Measurements from ENCODE around the gene PIGQ. TPM values are rescaled to one million over a fixed set of nuclear protein-coding genes. Genes with fewer than 3 reads are reported as not detected.

Gene PIGQ
- total RNA-seq, 1 donor from 2014 or later, result 86.7 TPM

GRCh38 chr16:582614-583331 lies 13.0 kb downstream of the PIGQ start:
- Mint-ChIP-seq H3K4me3 (no peak overlapping the region), H3K27ac (no peak overlapping the region), H3K4me1 (peaks cover 14% of the 10 kb centered on the region), H3K27me3 (ENCODE audit: low read depth) (peaks cover 7% of the 10 kb centered on the region), H3K36me3 (no peaks in the 10 kb centered on the region), H3K9me3 (no peaks in the 10 kb centered on the region)
- TF ChIP-seq CTCF (IDR thresholded peaks at IDR 0.05; ENCODE audit: unreplicated experiment), result no peak
- DNase-seq (ENCODE audit: low spot score in 2 of 2, unreplicated experiment in 2 of 2), result no peak

GRCh38 chr16:583470-583814 lies 13.7 kb downstream of the PIGQ start:
- H3K4me1 Mint-ChIP-seq, result peaks cover 17% of the 10 kb centered on the region
- H3K36me3 Mint-ChIP-seq, result no peaks in the 10 kb centered on the region
- H3K4me3 Mint-ChIP-seq, result no peak overlapping the region
- DNase-seq (ENCODE audit: low spot score in 2 of 2, unreplicated experiment in 2 of 2), result no peak
- no peak overlapping the region for H3K27ac Mint-ChIP-seq
- no peaks in the 10 kb centered on the region for H3K9me3 Mint-ChIP-seq
- peaks cover 7% of the 10 kb centered on the region for H3K27me3 Mint-ChIP-seq (ENCODE audit: low read depth)
- TF ChIP-seq CTCF (IDR thresholded peaks at IDR 0.05; ENCODE audit: unreplicated experiment), result no peak

GRCh38 chr16:583815-584591 lies 14.2 kb downstream of the PIGQ start:
- TF ChIP-seq CTCF (IDR thresholded peaks at IDR 0.05; ENCODE audit: unreplicated experiment), result no peak
- no peak for DNase-seq (ENCODE audit: low spot score in 2 of 2, unreplicated experiment in 2 of 2)
- Mint-ChIP-seq H3K4me3 (no peak overlapping the region), H3K4me1 (peaks cover 19% of the 10 kb centered on the region), H3K27ac (no peak overlapping the region), H3K9me3 (no peaks in the 10 kb centered on the region), H3K36me3 (no peaks in the 10 kb centered on the region), H3K27me3 (ENCODE audit: low read depth) (peaks cover 7% of the 10 kb centered on the region)

GRCh38 chr16:585351-585750 lies 15.6 kb downstream of the PIGQ start:
- peaks cover 19% of the 10 kb centered on the region for H3K4me1 Mint-ChIP-seq
- no peak for TF ChIP-seq CTCF (IDR thresholded peaks at IDR 0.05; ENCODE audit: unreplicated experiment)
- H3K27ac Mint-ChIP-seq, result no peak overlapping the region
- no peaks in the 10 kb centered on the region for H3K9me3 Mint-ChIP-seq
- no peak for DNase-seq (ENCODE audit: low spot score in 2 of 2, unreplicated experiment in 2 of 2)
- H3K4me3 Mint-ChIP-seq, result no peak overlapping the region
- no peaks in the 10 kb centered on the region for H3K36me3 Mint-ChIP-seq
- peaks cover 7% of the 10 kb centered on the region for H3K27me3 Mint-ChIP-seq (ENCODE audit: low read depth)

- no peak overlapping the region for H3K27ac Mint-ChIP-seq
- H3K36me3 Mint-ChIP-seq, result no peaks in the 10 kb centered on the region
- no peak for TF ChIP-seq CTCF (IDR thresholded peaks at IDR 0.05; ENCODE audit: unreplicated experiment)
- no peaks in the 10 kb centered on the region for H3K9me3 Mint-ChIP-seq
- H3K4me3 Mint-ChIP-seq, result no peak overlapping the region
- DNase-seq (ENCODE audit: low spot score in 2 of 2, unreplicated experiment in 2 of 2), result no peak
- H3K27me3 Mint-ChIP-seq (ENCODE audit: low read depth), result peaks cover 7% of the 10 kb centered on the region
- H3K4me1 Mint-ChIP-seq, result peaks cover 27% of the 10 kb centered on the region
Measured at GRCh38 chr16:586047-586644, 16.4 kb downstream of the PIGQ start.

Measured in mesothelial cell of epicardium (in vitro differentiated cells).